ENCODE results near the gene PBX3.

The PBX3 gene

DNA sequence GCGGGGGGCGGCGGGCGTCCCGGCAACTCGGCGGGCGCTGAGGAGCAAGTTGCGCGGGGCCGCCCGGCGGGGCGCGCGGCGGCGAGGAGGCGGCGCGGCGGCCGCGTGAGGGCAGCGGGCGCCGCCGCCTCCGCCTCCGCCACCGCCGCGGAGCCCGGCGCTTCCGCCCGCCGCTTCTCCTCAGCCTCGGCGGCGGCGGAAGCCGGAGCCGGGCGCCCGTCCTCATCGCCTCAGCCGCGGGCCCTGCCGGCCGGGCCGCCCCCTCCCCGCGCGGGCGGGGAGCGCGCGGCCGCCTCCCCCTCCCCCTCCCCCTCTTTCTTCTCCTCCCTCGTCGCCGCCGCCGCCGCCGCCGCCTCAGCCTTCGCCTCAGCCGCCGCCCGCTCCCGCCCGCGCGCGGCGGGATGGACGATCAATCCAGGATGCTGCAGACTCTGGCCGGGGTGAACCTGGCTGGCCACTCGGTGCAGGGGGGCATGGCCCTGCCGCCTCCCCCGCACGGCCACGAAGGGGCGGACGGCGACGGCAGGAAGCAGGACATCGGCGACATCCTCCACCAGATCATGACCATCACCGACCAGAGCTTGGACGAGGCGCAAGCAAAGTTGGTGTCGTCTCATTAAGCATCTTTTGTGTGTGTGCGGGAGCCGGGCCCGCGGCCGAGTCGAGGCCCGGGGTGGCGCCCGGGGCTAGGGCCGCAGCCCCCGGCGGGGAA lies at the start of gene PBX3:
TSS of gene PBX3 (plus strand) at position 321 of the 712 bp plus-strand sequence.
- peak; percentile 65 for DNase-seq

DNA sequence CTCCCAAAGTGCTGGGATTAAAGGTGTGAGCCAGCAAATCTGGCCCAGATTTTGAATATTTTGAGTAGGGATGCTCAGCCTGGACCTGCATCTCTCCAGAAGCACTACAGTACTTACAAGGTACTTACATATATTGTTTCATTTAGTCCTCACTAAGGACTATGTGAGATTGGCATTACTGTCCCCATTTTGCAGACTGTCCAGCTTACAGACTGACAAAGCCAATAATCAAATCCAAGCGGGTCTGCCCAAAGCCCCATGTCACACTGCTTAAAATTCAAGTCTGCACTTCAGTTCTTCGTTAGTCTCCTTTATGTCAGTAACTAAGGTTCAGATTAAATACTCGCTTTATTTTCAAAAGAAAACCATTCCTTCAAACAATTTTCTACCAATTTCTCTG lies 47.3 kb upstream of the PBX3 start:
- DNase-seq, result no peak

DNA sequence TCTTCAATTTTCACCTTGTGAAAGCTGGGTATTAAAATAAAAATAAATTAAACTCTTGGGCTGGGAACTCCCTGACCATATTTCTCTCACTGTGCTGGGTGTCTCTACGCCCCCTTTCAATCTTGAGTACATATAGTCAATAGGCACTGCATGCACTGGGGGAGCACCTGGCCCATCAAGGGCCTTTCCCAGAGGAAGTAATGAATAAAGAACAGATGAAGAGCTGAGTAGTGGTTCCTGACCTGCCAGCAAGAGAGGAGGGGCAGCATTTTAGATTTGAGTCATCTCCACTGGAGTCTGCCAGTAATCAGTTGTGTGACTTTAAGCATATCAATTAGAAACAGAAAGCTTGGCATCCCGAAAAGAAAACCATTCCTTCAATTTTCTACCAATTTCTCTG lies 46.4 kb upstream of the PBX3 start:
- no peak for DNase-seq

DNA sequence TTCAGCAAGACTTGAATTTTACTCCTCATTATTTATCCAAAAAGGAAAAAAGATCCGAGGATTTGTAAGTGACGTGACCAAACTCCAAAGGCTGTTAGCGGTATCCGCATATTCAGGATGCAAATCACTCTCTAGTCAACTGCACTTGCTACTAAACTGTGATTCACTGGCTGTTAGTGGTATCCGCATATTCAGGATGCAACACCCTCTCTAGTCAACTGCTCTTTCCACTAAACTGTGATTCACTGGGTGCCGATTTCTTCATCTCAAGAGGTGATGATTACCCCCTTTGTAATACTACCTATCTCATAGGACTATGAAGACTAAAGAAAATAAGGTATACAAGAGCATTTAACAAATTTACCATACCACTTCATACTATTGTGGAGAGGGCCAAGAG lies 45.8 kb upstream of the PBX3 start:
- DNase-seq, result no peak

GRCh38 chr9:125703662-125704061 lies 43.5 kb upstream of the PBX3 start:
- no peak for DNase-seq

DNA sequence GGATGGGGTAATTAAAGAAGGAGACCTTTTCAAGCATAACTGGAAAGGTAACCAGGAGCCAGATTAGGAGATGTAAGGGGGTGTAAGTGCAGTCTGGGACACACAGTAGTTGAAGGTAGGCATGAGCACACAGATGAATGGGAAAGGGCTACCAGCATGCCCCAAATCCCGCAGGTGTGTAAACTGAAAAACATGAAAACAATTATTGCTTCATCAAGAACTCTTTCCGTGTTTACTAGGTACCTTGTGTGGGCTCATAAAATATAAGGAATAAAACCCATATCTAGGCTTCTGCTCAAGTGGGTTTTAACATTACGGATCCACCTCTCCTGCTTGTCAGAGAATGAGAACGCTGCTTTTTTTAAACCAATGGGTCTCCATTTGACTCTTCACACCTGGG lies 41.3 kb upstream of the PBX3 start:
- no peak for DNase-seq

DNA sequence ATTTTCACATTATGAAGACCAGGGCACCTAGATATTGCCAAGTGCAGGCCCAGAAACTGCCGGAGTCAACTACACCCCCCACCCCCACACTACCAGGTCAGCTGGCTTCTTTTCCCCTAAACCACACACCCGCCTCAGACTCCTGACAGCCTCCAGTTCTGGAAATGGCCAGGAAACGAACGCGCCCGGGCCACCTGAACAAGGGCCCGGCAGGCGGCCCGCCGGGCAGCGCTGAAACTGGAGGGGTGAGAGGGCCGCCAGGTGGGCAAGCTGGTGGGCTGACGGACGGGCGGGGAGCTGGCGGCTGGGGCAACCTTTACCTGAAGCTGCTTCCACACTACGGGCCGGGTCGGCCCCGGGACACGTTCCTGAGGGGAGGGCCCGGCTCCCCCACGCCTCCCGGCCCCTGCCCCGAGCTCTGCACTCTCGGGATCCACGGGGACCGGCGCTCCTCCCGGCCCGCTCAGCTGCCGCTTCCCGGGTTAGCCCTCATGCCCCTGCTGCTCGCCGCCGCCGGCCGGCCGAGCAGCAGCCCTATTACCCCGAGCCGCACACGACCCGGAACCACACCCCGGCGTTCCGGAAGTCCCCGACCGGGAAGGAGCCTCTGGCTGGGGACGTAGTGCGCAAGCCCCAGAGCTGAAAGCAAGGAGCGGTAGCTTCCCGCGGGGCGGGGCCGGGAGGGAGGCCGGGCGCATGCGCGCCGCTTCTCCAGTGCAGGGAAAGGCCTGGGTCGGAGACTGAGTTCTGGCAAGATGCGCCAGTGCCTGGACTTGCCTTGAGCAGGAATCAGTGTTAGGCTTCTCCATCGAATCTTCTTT lies 40.3 kb upstream of the PBX3 start, which contains the start of gene MAPKAP1:
TSS of gene MAPKAP1 (minus strand) at position 558 of the 821 bp plus-strand sequence. CDS start 34,634 bp downstream, outside the sequence.
- DNase-seq, result peak; percentile 95

DNA sequence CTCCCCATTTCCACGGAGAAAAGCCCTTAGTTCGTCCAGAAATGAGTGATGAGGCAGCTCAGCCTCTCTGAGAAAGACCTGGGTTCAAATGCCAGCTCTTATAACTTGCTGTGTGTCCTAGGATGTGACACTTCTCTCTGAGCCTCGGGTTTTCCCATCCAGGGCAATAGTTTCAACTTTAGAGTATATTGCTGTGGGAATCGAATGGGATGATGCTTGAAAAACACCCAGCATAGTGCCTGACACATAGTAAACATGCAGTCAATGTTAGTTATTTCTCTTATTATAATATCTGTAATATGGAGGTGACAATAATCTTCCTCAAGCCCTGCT lies 39.7 kb upstream of the PBX3 start:
- DNase-seq, result no peak

DNA sequence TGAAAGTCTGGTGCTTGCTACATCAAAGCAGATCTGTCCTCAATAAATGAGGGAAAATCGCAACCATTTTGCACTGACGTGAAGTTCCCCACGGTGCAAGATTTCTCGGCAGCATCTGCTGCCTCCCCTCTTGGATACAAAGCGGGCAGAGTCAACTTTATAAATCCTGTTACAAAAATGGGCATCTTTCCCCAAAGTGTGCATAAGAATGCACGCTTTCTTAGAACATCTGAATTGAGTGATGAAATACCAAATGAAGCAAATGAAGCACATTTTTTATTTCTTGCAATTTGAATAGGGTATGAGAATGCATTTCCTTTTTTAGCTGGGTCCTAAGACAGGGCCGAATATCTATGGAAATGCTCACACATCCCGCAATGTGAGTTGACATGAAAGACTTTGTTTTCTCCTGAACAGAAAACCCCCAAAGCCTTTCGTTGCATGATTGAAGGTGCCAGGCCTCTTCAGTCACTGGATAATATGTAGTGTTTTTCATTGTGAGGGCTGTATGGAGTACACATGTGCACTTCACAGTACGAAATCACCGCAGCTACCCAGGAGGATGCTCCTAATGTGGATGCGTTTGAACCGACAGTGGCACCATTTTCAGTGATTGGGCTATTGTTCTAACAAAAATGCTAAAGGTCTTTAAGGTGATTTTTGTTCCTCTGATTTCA lies 20.6 kb upstream of the PBX3 start:
- no peak for DNase-seq

GRCh38 chr9:125730168-125730567 lies 17.0 kb upstream of the PBX3 start:
- DNase-seq, result no peak

DNA sequence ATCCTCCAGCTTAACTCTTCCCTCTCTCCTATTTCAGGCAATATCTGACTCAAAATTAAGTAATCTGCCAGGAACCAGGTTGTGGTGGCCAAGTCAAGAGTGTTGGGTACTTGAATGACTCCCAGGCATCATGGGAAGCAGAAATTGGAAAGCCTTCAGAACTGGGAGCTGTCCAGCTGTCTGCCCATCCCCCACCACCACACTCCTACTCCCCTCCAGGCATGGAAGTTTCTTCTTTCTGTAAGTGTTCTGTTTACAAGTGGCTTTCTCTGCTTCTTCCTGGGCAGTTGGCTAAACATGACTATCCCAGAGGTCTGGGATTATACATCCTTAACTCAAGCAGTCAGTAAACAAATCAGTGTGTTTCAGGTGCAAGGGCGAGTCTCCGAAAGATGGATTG lies 14.6 kb upstream of the PBX3 start:
- DNase-seq, result no peak

- DNase-seq, result no peak
Measured at GRCh38 chr9:125739436-125739835, 7.7 kb upstream of the PBX3 start.

DNA sequence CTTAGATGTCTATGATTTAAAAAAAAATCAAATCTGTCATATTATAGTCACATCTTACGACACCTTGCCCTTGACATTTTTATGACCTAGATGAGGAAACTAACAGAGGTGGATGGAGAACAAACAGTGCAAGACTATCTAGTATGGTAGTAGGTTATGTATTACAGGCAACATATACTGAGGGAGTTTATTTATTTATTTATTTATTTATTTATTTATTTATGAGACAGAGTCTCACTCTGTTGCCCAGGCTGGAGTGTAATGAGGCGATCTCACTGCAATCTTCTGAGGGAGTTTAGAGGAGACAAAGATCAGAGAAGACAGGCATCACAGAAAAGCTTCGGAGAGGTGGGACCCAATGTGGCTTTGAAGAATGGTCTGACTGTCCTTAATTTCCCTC lies 4.5 kb upstream of the PBX3 start:
- DNase-seq, result no peak

DNA sequence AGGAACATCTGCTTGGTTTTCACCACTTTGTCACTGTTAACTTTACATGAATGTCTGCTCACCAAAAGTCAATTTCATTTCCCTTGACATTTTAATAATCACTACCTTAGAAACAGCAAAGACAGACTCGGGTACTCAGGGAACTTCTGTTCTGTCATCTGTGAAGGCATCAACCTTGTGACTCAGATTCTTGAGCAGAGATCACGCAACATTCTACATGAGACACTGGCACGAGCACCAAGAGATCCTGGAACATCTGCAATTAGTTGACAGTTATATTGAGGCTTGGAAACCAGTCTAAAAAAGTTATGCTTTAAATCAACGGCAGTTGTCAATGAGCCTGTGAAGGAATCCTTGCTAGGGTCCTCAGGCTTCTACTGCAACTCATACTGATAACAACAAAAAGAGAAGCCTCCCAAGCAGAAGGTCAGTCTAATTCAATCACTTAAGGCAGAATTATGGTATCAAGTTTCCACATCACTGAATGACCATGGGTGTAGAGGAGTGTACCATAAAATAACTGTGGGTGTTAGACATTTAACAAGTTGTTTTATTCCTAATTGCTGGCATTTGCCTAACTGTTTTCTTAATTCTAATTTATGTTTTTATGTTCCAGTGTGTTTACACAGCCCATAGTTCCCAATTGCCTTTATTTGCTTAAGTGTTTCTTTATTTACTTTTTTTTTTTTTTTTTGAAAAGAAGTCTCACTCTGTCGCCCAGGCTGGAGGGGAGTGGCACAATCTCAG lies 3.3 kb upstream of the PBX3 start:
- DNase-seq, result no peak

- DNase-seq, result no peak
Measured at GRCh38 chr9:125744616-125745015, 2.6 kb upstream of the PBX3 start.

DNA sequence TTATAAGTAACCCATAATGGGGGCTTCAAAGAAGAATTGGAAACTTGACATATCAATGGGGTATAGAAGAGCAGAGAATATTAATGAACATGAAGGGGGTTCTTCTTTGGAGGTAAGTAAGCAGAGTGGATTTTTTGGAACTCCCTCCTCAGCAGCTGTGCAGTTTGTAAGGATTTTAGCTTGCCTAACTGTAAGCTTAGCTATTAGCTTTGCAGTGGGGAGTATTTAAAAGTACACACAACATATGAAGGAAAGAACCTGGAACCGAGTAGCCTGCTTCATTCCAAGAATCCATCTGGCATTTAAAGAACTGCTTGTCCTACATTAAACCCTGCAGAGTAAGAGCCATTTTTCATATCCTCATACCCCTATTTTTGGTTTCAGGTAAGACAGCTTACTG lies 2.2 kb upstream of the PBX3 start:
- DNase-seq, result no peak

DNA sequence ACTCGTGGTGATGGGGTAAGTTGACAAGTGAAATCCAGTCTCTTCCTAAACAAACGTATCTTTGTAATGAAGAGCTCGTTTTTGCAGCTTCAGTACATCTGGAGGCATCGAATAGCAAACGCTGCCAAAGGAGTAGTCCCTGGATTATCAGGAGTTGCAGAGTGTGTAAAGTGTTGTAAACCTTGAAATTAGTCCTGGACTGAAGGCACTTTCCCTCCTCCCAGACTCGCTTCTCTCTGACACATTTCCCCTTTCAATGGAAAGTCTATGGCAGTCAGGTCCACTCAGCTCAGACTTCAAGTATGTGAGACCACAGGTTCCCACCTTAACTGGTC lies 1.5 kb upstream of the PBX3 start:
- DNase-seq, result no peak

DNA sequence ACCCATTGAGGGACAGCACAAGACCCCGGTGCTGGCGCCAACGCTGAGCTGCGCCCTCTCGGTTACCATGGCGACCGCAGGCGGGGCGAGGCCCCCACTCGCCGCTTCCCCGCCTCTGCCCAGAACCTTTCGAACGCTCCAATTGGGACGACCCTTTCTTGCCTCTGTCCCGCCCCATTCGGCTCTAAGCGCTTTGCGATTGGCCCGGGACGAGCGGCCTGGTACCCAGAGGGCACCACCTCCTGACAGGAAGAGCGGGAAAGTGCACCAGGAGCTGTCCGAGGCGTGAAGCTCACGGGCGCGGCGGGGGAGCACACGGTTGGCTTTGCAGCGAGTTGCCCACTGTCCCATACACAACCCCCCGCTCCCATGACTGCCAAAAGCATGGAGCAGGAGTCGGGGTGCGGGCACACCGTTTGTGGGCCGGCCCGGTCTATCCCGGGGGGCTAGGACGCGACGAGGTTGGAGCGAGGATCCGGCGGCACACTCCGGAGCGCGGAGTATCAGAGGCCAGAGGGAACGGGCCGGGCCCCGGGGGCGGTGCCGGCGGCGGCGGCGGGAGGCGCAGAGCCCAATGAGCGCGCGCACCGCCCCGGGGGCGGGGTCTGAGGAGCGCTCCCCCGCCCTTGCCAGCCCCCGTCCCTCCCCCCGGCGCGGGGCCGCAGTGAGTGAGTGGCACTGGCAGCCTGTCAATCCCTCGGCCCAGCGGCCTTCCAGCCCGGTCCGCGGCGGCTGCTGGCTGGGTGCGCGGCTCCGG lies 978 bp upstream of the PBX3 start:
- peak; percentile 95 for DNase-seq

GRCh38 chr9:125746774-125747052 lies 460 bp upstream of the PBX3 start:
- no peak for DNase-seq

DNA sequence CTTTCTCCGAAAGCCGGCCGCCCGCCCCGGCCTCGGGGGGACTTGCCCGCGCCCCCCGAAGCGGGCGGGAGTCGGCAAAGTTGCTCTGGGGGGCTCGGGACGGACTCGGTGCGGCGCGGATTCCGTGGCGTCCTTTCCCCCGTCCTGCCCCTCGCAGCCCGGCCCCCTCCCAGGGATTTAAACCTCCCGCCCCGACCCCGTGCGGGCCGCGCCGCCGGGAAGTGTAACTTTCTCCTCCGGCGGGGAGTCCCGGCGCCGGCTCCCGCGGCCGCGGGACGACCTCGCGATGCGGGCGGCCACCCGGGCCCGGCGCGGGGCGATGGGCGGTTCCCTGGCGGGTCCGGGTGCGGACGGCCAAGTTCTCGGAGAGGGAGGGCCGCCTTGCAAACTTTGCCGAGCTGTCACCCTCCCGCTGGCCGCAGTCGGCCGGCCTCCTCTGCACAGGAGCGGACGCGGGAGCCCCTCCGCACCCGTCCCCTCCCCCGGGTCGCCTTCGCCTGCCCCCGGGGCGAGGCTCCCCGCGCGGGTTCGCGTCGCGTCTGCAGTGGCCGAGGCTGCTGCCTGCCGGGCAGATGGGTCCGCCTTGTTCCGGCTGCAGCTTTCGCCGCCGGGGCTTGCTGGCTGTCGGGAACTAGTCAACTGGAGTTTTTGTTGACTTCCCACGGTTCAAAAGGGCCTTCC lies 732 bp downstream of the PBX3 start:
- DNase-seq, result peak; percentile 47

DNA sequence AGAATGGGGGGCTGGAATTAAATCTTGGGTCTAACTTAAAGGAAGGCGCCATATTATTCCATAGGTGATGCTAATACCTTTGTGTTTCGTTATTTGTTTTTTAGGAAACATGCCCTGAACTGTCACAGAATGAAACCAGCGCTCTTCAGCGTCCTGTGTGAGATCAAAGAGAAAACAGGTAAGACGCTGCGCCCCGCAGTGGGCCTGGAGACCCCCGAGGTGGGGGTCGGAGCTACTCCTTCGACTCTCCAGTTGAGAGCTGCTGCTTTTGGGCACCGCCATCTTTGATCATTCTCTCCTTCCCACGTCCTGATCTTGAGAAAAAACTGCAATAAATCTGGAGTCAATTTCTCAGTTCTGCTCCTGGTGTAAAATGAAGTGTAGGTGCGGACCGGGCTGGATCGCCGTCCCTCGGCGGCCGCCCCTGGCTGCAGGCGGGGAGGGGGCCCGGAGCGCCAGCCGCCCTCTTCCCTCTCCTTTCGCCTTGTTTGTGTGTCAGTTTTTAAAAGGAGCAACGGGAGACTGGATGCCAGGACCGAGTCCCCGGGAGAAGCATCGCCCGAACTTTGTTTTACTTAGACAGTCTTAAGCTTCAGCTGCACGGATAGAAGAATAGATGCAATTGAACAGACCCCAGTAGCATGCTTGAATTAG lies 1.4 kb downstream of the PBX3 start:
- peak; percentile 32 for DNase-seq

All from activated T-cell treated with anti-CD3 and anti-CD28 coated beads, Interleukin-2, amount 50 U/mL, for 1 hour (primary cell).